Measurements from ENCODE around the gene SLC10A1.

Gene SLC10A1

DNA sequence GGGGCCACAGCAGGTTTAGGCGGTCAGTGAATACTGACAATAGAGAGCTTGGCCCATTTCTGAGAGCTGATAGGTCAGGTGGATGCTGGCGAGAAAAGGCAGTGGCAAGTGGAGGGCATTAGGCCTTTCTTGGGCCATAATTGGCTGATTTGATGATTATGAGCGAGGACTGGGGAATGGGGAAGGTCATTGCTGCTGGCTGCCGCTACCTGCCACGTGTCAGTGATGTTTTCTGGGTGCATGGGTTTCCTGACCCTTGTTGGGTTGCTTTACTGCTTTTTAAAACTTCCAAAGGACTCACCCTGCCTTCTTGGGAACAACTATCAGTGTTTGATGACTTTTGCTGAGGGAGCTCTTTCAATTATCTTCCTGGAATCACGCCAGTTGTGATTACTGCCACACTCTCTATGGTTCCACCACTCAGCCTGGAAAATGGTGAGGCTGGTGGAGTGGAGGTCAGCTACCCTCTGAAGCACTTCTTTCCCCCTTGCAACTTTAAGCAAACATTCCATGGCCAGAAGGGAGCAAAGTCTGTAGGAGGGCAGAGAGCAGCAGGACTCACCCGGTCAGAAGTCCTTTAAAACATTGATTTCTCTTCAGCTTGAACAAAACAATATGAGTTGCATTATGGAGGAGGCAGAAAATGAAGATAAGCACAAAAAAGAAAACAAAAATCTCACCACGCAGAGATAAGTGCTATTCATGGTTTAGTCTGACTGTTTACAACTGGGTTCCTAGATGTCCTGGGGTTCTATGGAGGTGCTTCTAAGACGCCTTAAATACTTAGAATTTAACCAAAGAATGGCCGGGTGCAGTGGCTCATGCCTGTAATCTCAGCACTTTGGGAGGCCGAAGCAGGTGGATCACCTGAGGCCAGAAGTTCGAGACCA lies 12.1 kb upstream of the SLC10A1 start:
- no peak for DNase-seq (ENCODE audit: low spot score)

- no peak for DNase-seq (ENCODE audit: low spot score)
These were observed 10.2 kb upstream of the SLC10A1 start for GRCh38 chr14:69807192-69807591.

DNA sequence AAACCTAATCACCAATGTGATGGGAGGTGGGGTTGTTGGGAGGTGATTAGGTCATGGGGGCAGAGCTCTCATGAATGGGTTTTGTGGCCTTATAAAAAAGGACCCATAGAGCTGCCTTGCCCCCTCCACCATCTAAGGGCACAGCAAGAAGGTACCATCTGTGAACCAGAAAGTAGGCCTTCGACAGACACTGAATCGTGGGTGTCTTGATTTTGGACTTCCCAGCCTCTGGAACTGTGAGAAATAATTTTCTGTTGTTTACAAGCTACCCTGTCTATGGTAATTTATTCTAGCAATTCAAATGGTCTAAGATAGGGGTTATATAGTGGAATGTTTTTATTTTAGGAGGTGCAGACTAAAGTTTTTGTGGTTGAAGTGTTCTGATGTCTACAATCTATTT lies 7.9 kb upstream of the SLC10A1 start:
- DNase-seq (ENCODE audit: low spot score), result no peak

DNA sequence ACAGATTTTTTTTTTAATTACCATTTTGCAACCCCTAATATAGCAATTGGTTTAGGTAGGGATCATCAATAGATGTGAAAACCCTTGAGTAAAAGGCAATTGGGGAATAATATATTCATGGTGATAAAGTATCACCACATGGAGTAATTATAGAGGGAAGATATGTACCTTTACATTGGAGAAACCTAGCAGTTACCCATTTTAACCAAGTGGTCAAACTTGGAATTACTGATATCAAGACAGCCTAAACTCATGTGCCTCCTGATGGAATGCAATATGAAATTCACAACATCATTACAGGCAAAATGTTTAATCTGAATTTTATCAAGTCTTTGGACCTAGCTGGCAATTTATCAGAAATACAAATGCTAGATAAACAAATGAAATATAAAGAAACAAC lies 6.7 kb upstream of the SLC10A1 start:
- no peak for DNase-seq (ENCODE audit: low spot score)

DNA sequence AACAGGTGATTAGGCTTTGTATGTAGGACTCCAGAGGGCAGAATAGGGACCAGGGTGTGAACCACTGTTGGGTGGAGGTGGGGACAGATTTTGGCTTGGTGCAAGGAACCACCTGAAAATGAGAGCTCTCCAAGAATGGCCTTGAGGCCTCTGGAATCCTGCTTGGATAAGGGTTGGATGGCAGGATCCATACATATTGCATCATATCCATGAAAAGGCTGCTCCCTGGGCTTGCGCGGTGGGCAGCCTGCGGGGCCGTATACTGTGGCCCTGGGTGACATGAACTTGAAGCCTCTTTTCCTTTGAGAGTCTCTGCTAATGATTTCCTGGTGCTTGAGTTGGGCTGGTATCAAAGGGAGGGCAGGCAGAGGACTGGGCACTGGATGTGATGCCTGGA lies 1.3 kb upstream of the SLC10A1 start:
- no peak for DNase-seq (ENCODE audit: low spot score)

DNA sequence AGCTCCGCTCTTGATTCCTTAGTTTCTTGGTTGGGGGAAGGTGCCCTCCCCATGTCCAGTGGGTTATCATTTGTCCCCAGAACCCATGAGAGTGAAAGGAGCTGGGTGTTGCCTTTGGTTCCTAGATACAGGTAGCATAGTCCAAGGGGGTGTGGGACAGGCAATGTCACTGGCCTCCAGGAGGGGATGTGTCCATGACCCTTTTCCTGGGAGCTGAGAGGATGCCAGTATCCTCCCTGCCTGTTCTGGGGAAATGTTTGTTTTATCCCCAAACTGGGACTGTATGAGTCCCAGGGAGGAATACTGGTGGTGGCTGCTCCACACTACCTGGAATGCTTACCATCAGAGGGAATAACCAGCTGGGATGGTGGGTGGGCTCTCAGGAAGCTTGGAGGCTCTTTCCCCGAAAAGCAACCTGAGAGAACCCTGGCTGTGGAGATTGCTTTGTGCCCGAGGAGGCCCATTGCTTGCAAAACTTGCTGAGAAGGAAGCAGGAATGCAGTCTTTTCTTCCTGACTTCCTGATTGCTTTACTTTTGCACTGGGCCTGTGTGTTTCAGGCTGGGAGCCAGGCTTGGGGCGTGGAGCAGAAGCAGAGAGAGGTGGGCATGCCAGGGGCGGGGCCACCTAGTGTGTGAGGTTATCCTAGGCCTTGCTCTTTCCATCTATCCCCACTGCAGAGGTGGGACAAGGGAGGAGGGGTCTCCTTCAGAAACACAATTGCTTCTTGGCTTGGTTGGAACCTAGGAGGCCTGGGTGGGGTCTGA lies 715 bp upstream of the SLC10A1 start:
- no peak for DNase-seq (ENCODE audit: low spot score)

DNA sequence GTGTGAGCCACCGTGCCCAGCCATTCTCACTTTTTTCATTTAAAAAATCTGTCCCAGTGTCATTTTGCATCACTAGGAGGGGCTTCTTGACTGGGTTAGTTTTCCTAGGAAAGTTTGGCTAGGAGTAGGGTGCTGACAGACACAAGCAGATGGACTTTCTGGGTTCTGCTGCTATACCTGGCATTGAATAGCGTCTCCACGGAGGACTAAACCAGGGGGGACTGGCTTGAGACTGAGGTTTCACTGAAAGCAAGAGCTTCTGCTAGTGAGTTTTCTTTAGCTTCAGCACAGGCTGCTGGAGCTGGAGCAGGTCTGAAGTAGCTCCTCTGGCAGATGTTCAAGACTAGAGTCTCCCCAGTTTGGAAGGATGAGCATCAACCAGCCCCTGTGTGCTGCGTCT lies 1.4 kb downstream of the SLC10A1 start:
- no peak for DNase-seq (ENCODE audit: low spot score)

GRCh38 chr14:69794791-69795190 lies 2.2 kb downstream of the SLC10A1 start:
- no peak for DNase-seq (ENCODE audit: low spot score)

DNA sequence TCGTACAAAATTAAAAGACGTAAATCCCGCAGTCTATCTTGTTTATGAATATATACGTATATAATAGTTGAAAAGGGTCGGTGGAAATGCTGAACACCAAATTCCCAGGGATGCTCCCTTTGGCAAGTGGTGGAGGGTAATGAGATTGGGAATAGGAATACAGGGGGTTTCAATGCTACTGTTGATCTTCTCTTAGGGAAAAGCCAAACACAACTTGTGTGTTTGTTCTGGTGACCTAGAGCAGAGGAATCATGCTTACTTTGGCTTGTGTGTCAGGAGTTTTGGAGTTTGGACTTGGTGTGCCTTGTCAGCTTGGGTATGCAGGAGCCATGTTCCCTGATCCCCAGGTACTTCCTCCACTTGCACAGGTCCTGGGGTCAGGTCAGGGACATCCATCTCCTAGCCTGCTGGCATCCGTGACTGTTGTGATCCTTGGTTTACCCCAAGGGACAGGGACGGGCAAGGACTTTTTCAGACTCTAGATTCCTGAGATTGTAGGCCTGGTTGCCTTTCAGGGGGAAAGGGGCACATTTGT lies 4.1 kb downstream of the SLC10A1 start:
- DNase-seq (ENCODE audit: low spot score), result no peak

GRCh38 chr14:69789118-69789640 lies 7.9 kb downstream of the SLC10A1 start:
- no peak for DNase-seq (ENCODE audit: low spot score)

- DNase-seq (ENCODE audit: low spot score), result no peak
These were observed 10.4 kb downstream of the SLC10A1 start for GRCh38 chr14:69786603-69787002.

DNA sequence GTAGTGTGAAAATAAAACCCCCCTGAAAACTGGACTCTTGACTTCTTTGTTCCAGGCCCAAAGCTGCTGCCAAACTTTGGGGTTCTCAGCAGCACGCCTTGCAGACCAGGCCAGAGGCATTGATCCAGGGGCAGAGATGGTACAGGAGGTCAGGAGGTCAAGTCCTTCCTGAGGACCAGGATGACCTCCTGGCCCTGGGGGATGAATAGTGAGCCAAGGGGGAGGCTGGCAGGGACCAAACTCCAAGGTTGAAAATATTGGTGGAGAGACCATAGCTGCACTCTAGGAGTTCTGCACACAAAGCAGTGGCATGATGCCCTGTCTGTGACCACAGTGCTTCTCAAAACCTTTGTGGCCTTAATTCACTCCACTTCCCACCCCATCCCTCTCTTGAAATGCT lies 12.1 kb downstream of the SLC10A1 start:
- DNase-seq (ENCODE audit: low spot score), result no peak

DNA sequence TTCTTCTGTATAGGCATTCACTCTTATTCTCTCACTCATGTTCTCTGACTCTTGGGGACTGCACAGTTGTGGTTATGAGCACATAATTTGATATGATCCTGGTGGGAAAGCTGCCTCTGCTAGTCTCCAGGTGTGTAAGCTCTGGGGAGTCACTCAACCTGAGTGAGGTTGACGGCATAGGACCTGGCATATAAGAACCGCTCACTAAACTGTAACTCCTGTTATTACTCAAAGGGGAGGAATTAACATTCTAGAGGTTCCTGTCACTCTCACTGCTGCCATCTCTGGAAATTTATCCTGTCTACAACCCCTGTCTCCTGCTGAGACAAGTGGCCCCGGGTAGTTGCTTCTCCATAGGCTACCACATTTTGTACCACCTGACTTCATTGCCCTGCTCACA lies 16.1 kb downstream of the SLC10A1 start:
- no peak for DNase-seq (ENCODE audit: low spot score)

GRCh38 chr14:69780092-69780491 lies 16.9 kb downstream of the SLC10A1 start:
- DNase-seq (ENCODE audit: low spot score), result no peak

GRCh38 chr14:69779088-69779487 lies 18.0 kb downstream of the SLC10A1 start:
- DNase-seq (ENCODE audit: low spot score), result no peak

GRCh38 chr14:69776875-69777453 lies 20.1 kb downstream of the SLC10A1 start:
- DNase-seq (ENCODE audit: low spot score), result no peak

GRCh38 chr14:69775012-69775411 lies 22.0 kb downstream of the SLC10A1 start:
- DNase-seq (ENCODE audit: low spot score), result no peak

DNA sequence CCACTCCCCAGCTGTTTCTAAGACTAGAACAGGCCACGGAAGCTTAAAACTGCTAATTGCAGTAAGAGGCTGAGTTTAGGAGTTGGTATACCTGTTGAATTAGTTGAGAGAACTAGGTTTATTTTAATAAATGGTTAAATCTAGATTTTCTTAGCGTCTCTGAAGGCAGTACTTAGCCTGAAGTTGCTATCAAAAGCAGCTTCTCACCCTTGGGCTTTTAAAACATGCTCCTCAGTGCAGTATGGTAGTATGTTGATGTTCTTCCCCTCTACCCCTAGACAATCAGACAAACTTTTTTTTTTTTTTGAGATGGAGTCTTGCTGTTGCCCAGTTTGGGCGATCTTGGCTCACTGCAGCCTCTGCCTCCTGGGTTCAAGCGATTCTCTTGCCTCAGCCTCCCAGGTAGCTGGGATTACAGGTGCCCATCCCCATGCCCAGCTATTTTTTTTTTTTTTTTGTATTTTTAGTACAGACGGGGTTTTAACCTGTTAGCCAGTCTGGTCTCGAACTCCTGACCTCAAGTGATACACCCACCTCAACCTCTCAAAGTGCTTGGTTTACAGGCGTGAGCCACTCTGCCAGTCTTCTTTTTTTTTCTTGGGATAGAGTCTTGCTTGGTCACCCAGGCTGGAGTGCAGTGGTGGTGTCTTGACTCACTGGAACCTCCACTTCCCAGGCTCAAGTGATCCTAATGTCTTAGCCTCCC lies 23.3 kb downstream of the SLC10A1 start:
- no peak for DNase-seq (ENCODE audit: low spot score)

DNA sequence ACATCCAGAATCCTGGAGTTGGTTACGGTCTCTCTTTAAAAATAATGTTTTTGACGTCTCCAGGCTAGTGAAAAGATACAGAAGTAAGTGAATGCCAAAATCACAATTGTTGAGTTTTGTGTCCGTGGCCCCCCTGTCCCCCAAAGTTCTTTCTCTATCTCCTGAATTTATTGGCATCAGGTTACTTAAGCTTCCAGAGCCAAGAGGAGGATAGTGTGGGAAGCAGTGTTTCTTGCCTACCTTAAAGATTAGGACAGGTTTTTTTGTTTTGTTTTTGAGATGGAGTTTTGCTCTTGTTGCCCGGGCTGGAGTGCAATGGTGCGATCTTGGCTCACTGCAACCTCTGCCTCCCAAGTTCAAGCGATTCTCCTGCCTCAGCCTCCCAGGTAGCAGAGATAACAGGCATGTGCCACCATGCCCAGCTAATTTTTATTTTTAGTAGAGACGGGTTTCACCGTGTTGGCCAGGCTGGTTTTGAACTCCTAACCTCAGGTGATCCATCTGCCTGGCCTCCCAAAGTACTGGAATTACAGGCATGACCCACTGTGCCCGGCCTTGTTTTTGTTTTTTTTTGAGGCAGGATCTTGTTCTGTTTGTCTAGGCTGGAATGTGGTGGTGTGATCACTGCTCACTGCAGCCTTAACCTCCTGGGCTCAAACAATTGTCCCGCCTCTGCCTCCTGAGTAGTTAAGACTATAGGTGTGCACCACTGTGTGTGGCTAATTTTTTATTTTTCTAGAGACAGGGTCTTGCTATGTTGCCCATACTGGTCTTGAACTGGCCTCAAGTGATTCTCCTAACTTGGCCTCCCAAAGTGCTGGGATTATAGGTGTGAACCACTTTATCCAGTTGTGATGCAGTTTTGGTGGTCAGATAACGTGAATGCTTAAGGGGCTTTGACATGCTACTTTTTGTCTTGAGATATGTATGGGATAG lies 24.7 kb downstream of the SLC10A1 start:
- no peak for DNase-seq (ENCODE audit: low spot score)

DNA sequence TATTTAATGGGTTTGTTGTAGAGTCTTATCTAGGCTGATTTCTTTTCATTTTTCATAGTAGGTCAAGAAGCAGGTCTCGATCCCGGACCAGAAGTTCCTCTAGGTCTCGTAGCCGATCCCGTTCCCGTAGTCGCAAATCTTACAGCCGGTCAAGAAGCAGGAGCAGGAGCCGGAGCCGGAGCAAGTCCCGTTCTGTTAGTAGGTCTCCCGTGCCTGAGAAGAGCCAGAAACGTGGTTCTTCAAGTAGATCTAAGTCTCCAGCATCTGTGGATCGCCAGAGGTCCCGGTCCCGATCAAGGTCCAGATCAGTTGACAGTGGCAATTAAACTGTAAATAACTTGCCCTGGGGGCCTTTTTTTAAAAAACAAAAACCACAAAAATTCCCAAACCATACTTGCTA lies 25.9 kb downstream of the SLC10A1 start:
- no peak for DNase-seq (ENCODE audit: low spot score)
